ENCODE results near the gene VEGFD. TPM values are rescaled to one million over a fixed set of nuclear protein-coding genes. Genes with fewer than 3 reads are reported as not detected.
A peak's percentile ranks its signal among the peaks of the same experiment; 100 is the strongest.

VEGFD gene
- total and polyA plus RNA-seq, 2 donors (not counting 1 experiment from before 2014, with no cell fraction given): 2.0 to 7.9 TPM

DNA sequence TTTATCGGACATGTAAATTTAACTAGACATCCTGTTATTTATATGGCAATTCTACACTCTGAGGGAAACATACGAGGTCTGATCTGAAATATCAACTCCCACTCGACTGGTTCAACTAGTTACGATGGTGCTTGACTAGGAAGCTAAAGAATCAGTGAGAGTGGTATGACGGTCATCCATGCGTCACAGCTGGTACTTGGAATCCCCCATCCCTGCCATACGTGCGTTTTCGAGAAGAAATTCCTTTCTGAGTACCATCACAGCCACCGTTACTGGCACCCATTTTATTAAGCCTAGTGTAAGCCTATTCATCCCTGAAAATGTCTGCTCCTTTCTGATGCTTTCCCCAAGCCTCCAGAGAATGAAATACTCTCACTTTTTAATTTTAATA, 48.2 kb downstream of the VEGFD start:
- peak; percentile 52 to 69 for DNase-seq (ENCODE audit: low read depth in 2 of 2)
- TF ChIP-seq, protein P1, sequence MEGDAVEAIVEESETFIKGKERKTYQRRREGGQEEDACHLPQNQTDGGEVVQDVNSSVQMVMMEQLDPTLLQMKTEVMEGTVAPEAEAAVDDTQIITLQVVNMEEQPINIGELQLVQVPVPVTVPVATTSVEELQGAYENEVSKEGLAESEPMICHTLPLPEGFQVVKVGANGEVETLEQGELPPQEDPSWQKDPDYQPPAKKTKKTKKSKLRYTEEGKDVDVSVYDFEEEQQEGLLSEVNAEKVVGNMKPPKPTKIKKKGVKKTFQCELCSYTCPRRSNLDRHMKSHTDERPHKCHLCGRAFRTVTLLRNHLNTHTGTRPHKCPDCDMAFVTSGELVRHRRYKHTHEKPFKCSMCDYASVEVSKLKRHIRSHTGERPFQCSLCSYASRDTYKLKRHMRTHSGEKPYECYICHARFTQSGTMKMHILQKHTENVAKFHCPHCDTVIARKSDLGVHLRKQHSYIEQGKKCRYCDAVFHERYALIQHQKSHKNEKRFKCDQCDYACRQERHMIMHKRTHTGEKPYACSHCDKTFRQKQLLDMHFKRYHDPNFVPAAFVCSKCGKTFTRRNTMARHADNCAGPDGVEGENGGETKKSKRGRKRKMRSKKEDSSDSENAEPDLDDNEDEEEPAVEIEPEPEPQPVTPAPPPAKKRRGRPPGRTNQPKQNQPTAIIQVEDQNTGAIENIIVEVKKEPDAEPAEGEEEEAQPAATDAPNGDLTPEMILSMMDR (conservative IDR thresholded peaks at IDR 0.05 in 1 of 2, IDR thresholded peaks at IDR 0.05 in 1 of 2; ENCODE audit: low read depth in 1 of 2, low read length in 2 of 2): no peak
- TF ChIP-seq EZH2 (IDR thresholded peaks at IDR 0.05; ENCODE audit: low read length, missing control alignments): no peak

DNA sequence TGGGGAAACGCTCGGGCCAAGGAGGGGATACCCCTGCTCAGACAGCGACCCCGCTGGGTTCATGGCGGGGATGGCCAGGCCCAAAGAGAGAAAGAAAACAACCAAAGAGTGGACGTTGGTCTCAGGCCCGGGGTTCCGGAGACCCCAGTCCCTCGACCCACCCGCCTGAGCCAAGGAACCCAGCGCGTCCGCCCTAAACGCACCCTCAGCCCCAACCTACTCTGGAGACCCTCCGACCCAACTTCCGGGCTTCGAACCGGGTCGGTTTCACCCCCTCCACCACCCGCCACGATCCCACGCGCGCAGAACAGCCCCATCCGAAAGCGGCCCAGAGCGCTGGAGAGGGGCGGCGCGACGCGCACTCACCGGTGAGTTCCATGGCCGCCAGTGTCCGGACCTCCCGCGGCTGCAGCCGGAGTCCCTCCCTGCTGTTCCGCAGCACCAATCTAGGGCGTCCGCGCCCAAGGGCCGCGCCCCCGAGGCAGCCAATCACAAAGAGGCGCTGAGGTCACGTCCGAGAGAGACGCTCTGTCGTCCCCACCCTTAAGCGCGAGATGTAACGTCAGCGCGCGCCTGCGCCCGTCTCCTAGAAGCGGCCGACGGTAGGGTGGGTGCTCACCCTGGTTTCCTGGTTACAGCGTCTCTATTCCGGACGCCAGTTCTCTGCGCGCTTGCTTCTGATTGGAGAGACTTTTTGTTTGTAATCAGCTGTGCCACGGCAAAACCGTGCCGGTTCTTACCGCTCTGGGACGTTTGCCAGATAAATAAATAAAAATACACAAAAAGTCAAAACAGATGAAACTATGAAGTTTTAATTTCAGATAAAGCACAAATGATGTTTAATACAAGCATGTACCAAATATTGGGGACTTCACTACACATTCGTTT, 48.8 kb downstream of the VEGFD start, which contains the start of gene PIGA:
Gene PIGA, minus strand, starts transcription at position 389 of the 888 bp plus-strand sequence. CDS start 3,593 bp downstream, outside the sequence.
- peaks cover 4% of the 10 kb centered on the region for H3K79me2 ChIP-seq (ENCODE audit: control insufficient read depth, insufficient read depth, low read length)

More for the DNA sequence above, 48.2 kb downstream of the VEGFD start:
- Histone ChIP-seq H3K27ac (ENCODE audit: insufficient read depth, low read length) (peak overlapping the region; percentile 82), H3K79me2 (ENCODE audit: control insufficient read depth, insufficient read depth, low read length) (peaks cover 4% of the 10 kb centered on the region), H2AFZ (ENCODE audit: low read length) (peak overlapping the region; percentile 62), H3K4me1 (ENCODE audit: control insufficient read depth, extremely low read depth, insufficient read depth, low read length) (no peaks in the 10 kb centered on the region), H3K9ac (ENCODE audit: insufficient read depth, low read length) (peak overlapping the region; percentile 52), H3K36me3 (ENCODE audit: control insufficient read depth, insufficient read depth, low read length) (no peaks in the 10 kb centered on the region), H3K27me3 (ENCODE audit: control insufficient read depth, insufficient read depth, low read length) (peaks cover 4% of the 10 kb centered on the region), H3K9me3 (ENCODE audit: control insufficient read depth, insufficient read depth, low read depth, low read length) (no peaks in the 10 kb centered on the region), H4K20me1 (ENCODE audit: control insufficient read depth, extremely low read depth, insufficient read depth, low read length) (no peaks in the 10 kb centered on the region), H3K4me3 (replicated peaks in 1 of 4; ENCODE audit: control extremely low read depth in 1 of 4, insufficient read depth in 1 of 4, low read depth in 3 of 4, low read length in 4 of 4) (peak overlapping the region; percentile 48 to 79 (median 56)), H3K4me2 (ENCODE audit: extremely low read depth, insufficient read depth, low read length) (peak overlapping the region; percentile 89)

DNA sequence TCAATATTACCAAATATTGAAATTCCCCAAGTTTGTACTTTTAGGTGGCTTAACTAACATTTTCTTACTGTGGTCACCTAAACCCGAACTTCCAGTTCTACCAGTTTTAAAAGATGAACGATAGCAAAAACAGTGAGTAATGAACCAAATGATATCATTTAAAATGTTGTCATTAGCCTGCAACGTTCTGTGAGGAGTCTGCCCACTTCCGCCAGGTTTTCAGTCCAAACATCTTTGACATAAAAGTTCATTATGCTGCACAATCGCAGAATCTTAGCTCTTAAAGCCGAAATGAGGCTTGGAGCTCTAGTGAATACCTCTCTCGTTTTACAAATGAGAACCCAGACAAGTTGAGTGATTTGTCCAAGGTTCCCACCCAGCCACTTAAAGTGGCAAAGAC, 49.7 kb downstream of the VEGFD start:
- H3K4me2 ChIP-seq (ENCODE audit: extremely low read depth, insufficient read depth, low read length): peak overlapping the region; percentile 78
- H3K27me3 ChIP-seq (ENCODE audit: control insufficient read depth, insufficient read depth, low read length): peaks cover 4% of the 10 kb centered on the region
- peaks cover 4% of the 10 kb centered on the region for H3K79me2 ChIP-seq (ENCODE audit: control insufficient read depth, insufficient read depth, low read length)
- peak overlapping the region; percentile 92 for H3K9ac ChIP-seq (ENCODE audit: insufficient read depth, low read length)
- H4K20me1 ChIP-seq (ENCODE audit: control insufficient read depth, extremely low read depth, insufficient read depth, low read length): no peaks in the 10 kb centered on the region
- H3K36me3 ChIP-seq (ENCODE audit: control insufficient read depth, insufficient read depth, low read length): no peaks in the 10 kb centered on the region
- no peak overlapping the region for H2AFZ ChIP-seq (ENCODE audit: low read length)
- peak overlapping the region; percentile 95 for H3K27ac ChIP-seq (ENCODE audit: insufficient read depth, low read length)
- H3K4me3 ChIP-seq (replicated peaks in 1 of 4; ENCODE audit: control extremely low read depth in 1 of 4, insufficient read depth in 1 of 4, low read depth in 3 of 4, low read length in 4 of 4): peak overlapping the region; percentile 62 to 81 (median 74)
- TF ChIP-seq, protein P1 (conservative IDR thresholded peaks at IDR 0.05 in 1 of 2, IDR thresholded peaks at IDR 0.05 in 1 of 2; ENCODE audit: low read depth in 1 of 2, low read length in 2 of 2): no peak
- no peak for TF ChIP-seq EZH2 (IDR thresholded peaks at IDR 0.05; ENCODE audit: low read length, missing control alignments)
- no peaks in the 10 kb centered on the region for H3K4me1 ChIP-seq (ENCODE audit: control insufficient read depth, extremely low read depth, insufficient read depth, low read length)
- DNase-seq (ENCODE audit: low read depth in 2 of 2): peak in 1 of 2 donors; percentile 29
- no peaks in the 10 kb centered on the region for H3K9me3 ChIP-seq (ENCODE audit: control insufficient read depth, insufficient read depth, low read depth, low read length)

More for the DNA sequence above, 48.8 kb downstream of the VEGFD start, which contains the start of gene PIGA:
- Histone ChIP-seq H4K20me1 (ENCODE audit: control insufficient read depth, extremely low read depth, insufficient read depth, low read length) (no peaks in the 10 kb centered on the region), H3K36me3 (ENCODE audit: control insufficient read depth, insufficient read depth, low read length) (no peaks in the 10 kb centered on the region), H2AFZ (ENCODE audit: low read length) (peak within 1 kb of the TSS; percentile 62), H3K27ac (ENCODE audit: insufficient read depth, low read length) (peak within 1 kb of the TSS; percentile 95), H3K4me1 (ENCODE audit: control insufficient read depth, extremely low read depth, insufficient read depth, low read length) (no peaks in the 10 kb centered on the region), H3K27me3 (ENCODE audit: control insufficient read depth, insufficient read depth, low read length) (peaks cover 4% of the 10 kb centered on the region), H3K4me3 (replicated peaks in 1 of 4; ENCODE audit: control extremely low read depth in 1 of 4, insufficient read depth in 1 of 4, low read depth in 3 of 4, low read length in 4 of 4) (peak within 1 kb of the TSS; percentile 71 to 81 (median 78)), H3K4me2 (ENCODE audit: extremely low read depth, insufficient read depth, low read length) (peak within 1 kb of the TSS; percentile 89), H3K9ac (ENCODE audit: insufficient read depth, low read length) (peak within 1 kb of the TSS; percentile 92), H3K9me3 (ENCODE audit: control insufficient read depth, insufficient read depth, low read depth, low read length) (no peaks in the 10 kb centered on the region)
- peak; percentile 96 for DNase-seq (ENCODE audit: low read depth in 2 of 2)
- TF ChIP-seq, protein P1 (conservative IDR thresholded peaks at IDR 0.05 in 1 of 2, IDR thresholded peaks at IDR 0.05 in 1 of 2; ENCODE audit: low read depth in 1 of 2, low read length in 2 of 2): no peak
- TF ChIP-seq EZH2 (IDR thresholded peaks at IDR 0.05; ENCODE audit: low read length, missing control alignments): no peak
